ENCODE results near the gene SLC30A5.

Gene SLC30A5

DNA sequence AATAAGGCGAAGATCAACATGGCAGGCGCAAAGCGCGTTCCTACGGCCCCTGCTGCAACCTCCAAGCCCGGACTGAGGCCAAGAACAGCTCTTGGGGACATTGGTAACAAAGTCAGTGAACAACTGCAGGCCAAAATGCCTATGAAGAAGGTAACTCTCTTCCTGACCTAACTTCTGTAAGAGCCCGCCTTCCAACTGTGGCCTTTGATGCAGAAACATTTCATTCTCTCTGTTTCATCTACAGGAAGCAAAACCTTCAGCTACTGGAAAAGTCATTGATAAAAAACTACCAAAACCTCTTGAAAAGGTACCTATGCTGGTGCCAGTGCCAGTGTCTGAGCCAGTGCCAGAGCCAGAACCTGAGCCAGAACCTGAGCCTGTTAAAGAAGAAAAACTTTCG lies 74.1 kb downstream of the SLC30A5 start:
- no peak for DNase-seq

DNA sequence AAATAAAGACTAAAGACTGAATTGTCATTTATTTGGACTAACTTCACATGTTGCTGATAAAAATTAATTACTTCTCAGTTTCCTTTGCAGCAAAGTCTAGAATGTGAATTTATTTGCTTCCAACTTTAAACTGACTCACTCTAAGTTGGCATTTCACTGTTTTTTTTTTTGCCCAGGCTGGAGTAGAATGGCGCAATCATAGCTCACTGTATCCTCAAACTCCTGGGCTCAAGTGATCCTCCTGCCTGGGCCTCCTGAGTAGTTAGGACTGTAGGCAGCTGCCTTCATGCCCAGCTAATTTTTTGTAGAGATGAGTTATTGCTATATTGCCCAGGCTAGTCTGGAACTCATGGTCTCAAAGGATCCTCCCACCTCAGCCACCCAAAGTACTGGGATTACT lies 76.7 kb downstream of the SLC30A5 start:
- no peak for DNase-seq

DNA sequence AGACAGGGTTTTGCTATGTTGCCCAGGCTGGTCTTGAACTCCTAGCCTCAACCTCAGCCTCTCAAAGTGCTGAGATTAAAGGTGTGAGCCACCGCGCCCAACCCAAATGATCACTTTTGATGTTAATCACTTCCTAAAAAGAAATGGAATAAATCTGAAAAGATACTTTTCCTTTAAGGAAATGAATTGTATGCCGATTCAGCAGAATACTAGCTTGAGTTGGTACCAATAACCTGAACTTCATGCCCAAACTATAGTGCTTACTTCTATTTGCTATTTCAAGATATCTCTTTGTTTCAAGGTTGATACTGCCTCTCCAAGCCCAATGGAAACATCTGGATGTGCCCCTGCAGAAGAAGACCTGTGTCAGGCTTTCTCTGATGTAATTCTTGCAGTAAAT lies 77.2 kb downstream of the SLC30A5 start:
- DNase-seq = no peak

All from activated gamma-delta T cell treated with Interleukin-2 at 50 U/mL for 16 hours (primary cell).